ENCODE data around the gene ROR1.

The ROR1 gene

DNA sequence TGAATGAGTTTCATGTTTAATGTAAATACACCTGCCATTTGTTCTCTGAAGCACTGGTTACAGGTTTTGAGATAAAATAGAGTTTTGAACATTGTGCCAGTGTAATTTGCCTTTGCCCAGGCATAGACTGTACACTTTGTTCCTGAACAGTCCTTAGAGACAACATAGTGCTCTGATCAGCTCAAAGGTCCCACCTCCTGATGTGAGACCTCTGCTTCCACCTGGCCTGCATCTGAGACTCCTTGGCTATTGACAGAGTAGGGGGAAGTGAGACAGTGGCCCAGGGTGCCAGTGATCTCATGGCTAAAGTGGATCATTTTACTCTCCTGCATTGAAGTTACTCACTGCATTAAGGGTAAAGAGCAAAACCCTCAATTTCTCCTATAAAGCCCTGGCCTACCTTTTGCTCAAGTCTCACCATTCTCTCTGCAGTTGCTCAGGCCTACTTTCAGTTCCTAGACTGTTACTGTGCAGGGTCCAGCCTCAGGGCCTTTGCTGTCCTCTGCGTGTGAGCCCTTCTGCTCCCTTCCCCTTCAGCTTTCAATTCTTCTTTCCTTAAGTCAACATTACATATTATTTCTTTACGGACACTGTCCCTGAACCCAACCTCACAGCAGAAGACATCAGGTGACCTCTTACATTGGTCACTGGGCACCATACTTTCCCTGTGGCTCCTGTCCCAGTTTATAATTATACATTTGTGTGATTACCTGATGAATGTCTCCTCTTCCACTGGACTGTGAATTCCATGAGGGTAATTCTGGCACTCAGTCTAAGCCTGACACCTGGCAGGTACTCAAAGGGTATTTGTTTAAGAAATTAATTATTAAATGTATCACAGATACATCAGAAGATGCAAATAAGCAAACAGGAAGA is 142.9 kb downstream of the ROR1 start:
- DNase-seq = no peak

DNA sequence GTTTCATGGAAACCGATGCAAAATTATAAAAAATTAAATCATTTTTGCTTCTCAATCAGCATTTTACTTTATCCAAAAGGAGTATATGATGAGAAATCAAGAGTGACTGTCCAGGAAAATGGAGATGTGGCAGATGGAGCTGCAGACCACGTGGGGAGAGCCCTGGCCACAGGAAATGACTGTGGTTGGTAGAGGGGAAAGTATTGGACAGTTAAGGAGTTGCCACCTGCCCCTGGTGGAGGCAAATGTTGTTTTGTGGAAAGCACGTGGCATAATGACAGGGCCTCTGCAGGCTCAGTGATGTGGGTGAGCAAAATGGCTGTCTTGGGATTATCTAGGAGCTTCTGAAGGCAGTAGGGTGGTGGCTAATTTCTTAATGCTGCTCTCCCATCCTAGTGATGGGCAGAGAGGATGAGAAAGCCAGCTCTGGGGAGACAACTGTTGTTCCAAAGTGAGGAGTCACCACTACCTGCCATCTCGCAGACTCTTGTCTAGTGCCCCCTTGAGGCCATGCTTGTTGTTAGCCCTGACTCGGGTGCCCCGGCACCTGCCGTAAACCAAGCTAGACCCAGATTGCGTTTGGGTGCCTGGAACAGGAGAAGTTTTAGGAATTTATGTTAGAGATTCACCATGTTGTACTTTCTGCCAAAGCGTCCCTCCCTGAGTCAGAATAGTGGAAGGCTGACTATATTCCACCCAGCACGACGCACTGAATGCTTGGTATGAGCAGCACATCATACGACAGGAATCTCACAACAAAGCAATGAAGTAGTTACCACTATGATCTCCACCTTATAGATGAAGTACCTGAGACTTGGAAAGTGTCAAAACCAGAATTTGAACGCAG is 144.0 kb downstream of the ROR1 start:
- no peak for DNase-seq

DNA sequence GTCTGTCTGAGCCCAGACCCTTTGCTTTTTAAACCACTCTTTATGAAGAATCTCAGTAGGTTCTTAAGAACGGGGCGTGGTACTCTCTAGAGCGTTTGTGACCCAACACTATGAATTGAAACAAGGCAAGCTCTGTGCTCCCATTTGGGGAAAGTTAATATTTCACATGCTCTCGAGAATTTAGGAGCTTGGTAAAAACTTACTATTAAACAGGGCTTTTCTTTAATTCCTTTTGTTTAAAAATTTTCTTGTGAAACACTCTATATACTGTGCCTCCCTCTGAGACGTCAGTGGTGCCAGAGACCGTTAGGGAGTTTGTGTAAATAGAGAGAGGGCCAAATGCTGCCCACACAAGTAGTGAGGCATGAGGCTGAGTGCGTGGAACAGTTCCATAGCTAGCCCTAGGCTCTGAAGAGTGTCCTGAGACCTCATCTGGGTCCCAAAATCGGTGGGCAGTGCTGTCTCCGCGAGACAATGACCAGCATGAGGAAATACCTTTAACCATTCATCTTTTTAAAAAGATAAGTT is 144.7 kb downstream of the ROR1 start:
- no peak for DNase-seq

DNA sequence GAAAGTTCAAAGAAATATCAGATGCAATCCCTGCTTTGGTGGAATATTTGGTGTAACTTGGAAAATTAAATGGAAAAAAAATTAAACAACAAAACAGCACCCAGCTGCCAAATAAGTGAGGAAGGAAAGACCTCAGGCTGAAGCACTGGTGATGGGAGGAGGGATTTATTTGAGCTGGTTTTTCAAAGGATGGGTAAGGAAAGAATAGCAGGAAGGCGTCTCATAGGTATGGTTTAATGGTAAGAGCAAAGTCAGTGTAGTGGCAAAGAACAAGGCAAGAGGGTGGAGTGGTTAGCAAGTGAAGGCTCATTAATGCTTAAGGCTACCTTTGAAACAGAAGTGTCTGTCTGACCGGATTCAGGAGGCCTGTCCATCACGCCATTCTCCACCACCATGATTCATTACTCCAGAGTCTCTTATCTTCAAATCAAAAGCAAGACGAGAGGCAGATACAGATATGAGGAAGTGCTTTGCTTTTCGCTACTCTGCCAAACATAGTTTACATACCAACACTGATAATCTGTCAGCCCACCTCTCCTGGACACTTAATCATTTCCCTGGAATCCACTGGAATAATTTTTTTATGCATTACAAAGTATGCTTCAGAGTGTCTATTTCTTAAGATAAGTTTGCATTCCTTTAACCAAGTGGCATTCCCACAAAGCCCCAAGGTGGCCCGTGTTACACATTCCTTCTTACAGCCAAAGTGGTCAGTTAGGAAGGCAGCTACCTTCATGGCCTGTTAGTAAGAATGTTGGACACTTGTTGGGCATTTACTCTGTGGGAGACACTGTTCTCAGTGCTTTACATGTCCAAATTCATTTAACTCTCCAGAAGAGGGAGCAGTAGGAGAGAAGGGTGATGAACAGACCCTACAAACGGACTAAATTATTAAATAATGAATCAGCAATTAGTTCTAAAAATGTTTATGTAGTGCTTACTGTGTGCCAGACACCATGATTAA is 146.6 kb downstream of the ROR1 start:
- no peak for DNase-seq

DNA sequence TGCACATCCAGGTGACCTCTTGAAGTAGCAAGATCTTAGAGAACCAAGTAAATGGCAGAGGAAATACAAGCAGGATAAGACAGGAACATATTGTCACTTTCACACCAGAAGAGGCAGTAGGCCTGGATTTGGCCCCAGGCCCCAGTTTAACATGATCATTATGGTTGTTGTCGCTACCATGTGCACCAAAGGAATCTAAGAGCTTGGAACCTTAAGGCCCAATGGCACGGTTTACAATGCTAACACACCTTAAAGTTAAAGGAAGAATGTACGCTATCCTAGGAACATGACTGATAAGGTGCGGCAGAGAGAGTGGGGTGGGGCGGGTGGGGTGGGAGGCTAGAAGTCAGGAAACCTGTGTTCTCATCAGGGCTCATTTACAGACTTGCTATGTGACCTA is 147.5 kb downstream of the ROR1 start:
- DNase-seq = no peak

DNA sequence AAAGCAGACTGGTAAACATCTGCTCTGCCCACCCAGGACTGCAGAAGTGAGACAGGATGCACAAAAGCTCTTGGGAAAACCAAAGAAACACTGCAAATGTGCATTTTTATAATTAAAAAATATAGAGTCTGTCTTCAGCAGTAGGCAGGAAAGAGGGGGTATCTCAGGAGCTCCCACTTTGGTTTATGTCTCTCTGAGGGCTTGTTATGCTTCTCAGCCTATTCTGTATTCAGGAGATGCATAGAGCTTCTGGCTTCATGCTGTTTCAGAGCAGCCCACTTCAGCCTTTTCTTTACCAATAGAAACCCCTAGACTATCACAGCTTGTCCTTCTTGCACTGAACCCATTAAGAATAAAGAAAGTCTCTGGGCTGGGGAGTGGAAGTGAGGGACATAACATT is 148.0 kb downstream of the ROR1 start:
- no peak for DNase-seq

DNA sequence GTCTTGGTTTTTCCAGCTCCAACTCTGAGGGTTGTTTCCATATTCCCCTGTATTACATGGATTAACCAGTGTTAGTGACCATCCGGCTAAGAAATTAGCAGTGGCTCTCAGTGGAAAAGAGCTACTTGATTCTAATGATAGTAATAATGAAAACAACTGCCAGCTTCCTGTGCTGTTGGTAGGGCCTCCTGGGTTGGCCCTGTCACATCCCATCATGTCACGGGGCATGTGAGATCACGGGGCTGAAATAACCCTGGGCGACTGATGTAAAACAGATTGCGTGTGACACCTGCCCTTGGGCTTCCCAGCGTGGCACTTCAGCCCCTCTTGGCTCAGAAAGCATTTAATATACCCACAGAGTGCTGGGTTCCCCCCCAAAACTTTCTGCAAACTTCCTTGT is 149.0 kb downstream of the ROR1 start:
- DNase-seq = no peak

DNA sequence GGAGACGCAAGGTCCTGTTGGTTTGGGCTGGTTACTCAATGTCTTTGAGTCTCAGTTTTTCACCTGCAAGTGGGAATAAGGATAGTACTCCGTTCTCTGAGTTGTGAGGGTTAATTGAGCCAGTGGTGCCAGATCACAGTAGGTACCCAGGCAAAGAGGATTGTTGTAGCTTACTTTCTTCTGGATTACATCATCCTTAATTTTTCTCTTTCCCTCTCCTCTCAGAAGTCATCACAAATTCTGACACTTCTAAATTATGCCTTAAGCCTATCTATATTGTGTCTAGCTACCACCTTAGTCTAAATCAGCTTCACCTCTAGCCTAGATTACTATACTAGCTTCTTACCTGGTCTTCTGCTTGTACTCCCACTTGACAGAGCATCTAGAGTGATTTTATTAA is 149.5 kb downstream of the ROR1 start:
- no peak for DNase-seq

DNA sequence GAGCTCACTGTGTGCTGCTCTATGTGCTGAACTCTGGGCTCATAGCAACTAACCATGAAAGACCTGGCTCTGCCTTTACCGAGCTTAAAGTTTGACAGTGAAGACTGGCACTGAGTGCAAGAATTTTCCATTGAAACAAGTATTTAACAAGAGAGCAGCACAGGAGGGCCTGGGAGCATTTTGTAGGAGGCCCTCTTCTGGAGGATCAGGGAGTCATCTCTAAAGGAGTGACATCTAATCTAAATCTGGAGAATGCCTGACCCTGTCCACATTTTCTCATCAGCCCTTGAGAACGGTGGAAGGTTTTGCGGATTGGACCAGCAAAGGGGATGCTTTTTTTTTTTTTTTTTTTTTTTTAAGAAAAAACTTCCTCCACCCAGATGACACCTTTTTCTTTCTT is 150.8 kb downstream of the ROR1 start:
- DNase-seq = no peak

DNA sequence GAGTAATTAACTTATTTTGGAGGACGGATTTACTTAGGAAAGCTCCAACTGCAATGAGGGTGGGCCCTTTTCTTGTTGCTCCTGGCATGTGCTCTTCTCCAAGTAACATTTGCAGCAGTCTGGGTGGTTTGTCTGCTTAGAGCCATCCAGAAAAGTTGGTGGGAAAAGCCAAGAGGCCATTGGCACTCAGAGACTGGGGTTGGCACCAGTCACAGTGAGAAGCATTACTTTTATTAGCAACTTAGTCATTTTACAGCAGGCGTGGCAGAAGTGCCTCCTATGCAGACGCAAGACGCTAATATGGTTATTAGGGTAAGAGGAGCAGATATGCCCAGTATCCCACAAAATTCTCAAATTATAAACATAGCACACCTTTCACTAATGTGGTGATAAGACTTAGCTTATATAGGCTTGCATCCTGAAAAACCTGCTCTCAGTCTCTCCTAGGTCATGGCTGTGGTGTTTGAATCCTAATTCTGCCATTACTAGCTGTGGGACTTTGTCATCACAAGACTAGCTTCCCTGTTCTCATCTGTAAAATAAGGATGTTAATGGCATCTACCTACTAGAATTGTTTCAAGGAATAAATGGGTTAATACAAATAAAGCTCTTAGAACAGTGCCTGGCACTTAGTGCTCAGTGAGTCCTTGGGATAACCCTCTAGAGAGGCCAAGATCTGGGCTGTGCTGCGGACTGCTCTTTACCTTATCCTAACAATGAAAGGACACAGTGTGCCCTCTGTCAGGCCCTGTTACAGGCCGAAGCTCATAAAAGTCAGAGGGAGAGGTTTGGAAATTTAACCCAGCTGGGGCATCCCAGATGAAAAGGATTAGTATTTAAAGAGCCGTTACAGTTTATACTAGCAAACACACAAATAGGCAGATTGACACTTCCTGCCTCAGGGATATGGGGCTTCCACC is 154.6 kb downstream of the ROR1 start:
- DNase-seq = no peak

DNA sequence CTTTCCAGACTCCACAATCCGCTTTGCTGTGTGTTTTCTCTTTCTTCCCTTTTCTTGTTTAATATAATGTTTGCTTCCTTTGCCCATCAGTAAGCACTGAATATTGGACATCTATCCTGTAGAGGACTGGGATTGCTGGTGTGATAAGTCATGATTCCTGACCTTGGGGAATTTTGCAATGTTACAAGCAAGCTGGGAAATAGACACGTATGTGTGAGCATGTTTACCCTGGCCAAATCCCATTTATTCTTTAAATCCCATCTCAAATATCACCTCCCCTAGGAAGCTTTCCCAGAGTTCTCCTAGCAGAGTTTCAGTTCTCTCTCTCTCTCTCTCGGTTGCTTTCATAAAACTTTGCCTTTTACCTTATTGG is 155.3 kb downstream of the ROR1 start:
- no peak for DNase-seq

DNA sequence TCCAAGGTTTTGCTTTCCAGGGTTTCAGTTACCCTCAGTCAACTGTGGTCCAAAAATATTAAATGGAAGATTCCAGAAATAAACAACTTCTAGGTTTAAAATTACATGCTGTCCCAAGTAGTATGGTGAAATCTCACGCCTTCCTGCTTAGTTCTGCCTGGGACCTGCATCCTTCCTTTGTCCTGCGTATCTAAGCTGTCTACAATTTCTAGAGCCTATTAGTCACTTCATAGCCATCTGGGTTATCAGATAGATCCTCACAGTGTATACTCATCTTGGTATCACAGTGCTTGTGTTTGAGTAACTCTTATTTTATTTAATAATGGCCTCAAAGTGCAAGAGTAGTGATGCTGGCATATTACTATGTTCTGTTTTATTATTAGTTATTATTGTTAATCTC is 157.7 kb downstream of the ROR1 start:
- no peak for DNase-seq

DNA sequence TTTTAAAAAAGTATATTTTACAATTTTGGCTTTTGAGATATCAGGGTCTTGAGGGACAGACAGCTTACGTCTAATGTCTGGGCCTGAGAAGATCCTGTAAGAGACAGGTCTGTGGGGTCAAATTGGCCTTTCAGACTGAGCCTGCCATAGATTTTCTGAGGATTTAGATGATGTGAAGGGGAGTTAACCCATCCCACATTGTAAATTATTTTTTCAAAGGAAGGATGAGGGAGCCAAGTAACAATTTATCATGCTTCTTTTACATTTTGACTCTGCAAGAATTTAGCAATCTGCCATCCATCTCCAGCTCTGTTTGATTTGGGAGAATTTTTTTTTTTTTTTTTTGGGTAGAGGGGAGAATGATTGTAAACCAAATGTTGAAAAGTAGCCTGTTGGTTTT is 160.9 kb downstream of the ROR1 start:
- DNase-seq = no peak

DNA sequence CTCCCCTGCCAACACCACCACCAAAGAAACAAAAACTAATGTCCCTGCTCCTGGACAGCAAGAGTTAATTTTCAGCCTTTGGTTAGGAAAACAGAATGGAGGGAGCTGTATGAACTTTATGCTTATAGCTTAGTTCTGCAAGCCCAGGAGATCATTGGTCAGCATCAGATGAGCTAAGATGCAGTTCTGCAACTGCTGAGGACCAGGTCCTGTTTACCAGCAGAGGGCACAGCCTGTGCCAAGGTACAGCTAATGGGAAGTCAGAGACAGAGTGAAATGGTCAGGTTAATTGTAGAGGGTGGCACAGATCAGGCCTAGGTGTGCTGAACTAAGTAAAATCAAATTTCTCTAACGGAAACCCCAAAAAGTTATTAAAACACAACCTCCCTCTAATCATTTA is 161.3 kb downstream of the ROR1 start:
- DNase-seq = no peak

DNA sequence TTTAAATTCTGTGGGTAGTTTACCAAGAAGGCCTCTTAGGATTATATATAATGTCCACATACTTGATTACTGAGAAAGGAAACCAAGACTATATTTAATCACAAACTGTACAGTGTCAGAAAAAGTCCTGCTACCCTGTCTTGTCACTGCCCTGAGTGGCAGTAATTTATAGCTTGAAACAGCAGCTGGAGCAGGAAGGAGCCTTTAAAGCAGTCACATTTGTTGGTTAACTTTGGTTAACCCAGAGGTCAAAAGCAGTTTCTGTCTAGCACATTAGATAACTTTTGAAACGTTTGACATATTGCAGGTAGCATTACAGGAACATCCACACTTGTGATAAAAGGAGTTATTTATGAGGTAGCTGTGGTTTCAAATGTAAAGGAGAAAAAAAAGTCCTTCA is 161.7 kb downstream of the ROR1 start:
- no peak for DNase-seq

DNA sequence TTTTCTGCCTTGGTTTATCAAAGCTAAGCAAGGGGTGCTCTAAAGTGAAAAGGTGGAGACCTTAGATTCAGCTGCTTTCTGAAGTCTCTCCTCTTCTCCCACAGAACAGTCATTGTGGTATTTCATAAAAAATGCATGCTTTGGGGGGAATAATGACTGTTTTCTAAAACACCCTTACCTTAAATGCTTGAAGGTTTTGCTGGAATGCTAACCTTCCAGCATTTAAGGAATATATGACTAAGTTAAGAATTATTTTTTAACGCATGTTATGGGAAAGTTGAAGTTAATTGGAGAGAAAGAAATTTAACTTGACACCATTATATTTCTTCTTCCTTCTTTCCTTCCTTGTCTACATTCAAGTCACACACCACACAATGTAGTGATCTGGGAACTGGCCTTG is 162.5 kb downstream of the ROR1 start:
- DNase-seq = no peak

DNA sequence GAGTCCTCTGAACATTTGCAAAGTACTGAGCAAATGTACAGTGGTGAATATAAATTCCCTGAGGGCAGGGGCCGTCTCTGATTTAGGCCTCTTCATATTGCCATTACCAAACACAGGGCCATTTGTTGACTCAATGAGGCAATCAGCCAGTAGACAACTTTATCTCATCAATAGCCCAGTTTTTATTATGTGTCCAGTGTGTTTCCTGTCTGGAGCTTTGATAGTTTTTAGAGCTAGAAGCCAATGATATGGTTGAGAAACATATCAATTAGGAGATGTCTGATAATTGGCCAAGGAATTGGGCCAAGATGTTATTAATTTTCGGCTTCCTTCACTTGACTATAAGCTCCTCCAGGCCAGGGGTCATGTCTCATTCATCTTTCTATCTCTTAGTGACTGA is 163.0 kb downstream of the ROR1 start:
- DNase-seq = no peak

DNA sequence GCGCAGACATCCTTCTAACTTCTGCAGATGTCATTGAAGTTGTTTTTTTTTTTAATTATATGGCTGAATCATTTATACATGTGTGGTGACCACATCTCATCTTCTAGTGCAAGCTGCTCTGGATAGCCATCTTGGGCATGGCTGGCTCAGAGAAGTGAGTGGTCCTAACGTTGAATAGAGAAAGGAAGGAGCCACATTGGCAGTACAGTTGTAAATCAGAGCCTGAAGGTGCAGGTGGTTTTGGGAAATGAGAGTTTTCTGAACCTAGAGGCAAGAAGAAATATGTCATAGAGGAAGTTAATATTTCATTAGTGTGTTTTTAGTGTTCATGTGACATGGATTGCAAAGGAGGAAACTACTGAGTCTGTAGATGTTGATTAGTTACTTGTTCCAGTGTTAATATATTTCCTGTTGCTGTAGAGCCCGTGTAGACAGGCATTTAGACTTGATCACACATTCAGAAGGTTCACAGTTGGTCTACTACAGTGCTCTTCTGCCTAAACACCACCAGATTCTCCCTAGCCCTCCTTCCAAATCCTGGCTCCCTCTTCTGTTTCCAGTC is 163.7 kb downstream of the ROR1 start:
- DNase-seq = no peak

DNA sequence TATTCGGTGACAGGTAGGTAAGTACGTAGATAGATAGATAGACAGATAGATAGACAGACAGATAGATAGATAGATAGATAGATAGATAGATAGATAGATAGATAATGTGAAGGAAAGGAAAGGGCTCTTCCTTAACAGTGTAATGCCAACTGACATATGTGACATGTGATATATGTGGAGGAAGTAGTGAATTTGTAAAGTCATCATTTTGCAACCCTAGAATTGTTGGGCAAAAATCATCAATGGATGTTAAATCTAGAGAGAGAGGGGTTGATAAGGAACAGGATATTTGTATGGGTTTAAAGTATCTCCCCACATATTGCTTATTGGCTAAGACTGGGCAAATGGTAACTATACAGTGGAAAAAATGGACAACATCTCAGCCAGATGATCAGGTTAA is 166.6 kb downstream of the ROR1 start:
- DNase-seq = no peak

DNA sequence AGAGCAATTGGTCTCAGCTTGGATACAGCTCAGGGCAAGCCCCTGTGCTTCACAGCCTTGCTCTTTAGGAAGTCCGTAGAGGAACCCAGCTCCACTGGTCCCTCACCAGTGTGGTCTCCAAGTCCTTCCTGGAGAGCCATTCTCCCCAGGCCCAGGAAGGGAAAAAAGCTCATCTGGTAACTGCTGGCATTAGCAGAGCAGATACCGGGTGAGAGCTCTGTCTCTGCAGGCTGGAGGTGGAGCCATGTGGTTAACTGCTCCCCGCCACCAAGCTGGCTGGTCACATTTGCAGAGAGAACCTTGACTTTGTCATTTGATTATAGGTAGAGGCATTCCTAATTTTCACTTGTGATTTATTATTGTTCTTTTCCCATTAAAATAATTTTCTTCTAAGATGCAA is 169.6 kb downstream of the ROR1 start:
- DNase-seq = no peak

DNA sequence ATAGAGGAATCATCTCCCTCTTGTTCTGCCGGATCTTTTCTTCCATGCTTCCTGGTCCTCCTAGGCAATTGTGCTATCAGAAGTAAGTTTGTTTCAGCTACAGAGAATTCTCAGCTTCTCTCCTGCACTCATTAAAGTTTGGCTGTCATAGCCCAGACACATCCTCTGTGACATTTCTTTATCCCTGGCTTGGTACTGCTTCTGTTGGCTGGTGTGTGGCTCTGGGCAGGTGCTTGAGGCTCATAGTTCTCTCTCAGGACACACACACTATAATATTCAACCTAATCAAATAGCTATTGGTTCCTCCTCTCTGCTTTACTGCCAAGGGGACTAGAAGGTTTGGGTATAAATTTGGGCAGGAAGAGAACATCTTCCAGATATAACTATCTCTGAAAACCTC is 172.1 kb downstream of the ROR1 start:
- no peak for DNase-seq
